HepG2 (cell line): Measurements from ENCODE around the gene PKP1. TPM values are rescaled to one million over a fixed set of nuclear protein-coding genes. Genes with fewer than 3 reads are reported as not detected.

Experiments
- ATAC-seq: fragments of 200-7000 bp; cut with Tn5 transposase; 3 replicates; pipeline ENCODE4 v1.9.1; 2020; ENCODE audit warnings: mild to moderate bottlenecking, moderate library complexity
- BruUV-seq: library from RNA; stranded (reverse); fragments of 400-500 nt; replicated peaks from 2 replicates; lab custom pipeline; 2021; lab: Mats Ljungman, UMichigan
- CTCF ChIA-PET: fragments of 300-600 bp; formaldehyde crosslinking; extraction: SDS; loops from one replicate; lab custom pipeline; 2021; ENCODE audit warnings: low total read pairs, inconsistent platforms, low intra/inter-chr PET ratio; lab: Yijun Ruan, JAX
- POLR2A ChIA-PET: fragments of 350-600 bp; sonication (Branson Sonifier 250); formaldehyde crosslinking; loops from one replicate; lab custom pipeline; 2020; ENCODE audit warnings: antibody characterized with exemption, inconsistent platforms; lab: Yijun Ruan, JAX
- DNase-seq: peaks from one replicate; pipeline ENCODE4 v3.0.0-alpha.2; 2015; ENCODE audit warnings: low spot score
- FAIRE-seq: peaks from 3 replicates; lab custom pipeline; 2011; peaks lifted over from hg19 to GRCh38; lab: Jason Lieb, UNC
- H2AFZ ChIP-seq: one replicate; pipeline ENCODE4 v1.6.1; 2011; ENCODE audit warnings: low read length, inconsistent platforms
- H3K27ac ChIP-seq: fragments of 300-600 bp; 3 replicates; pipeline ENCODE4 v1.8.0; 2011; ENCODE audit warnings: mixed run types, mild to moderate bottlenecking, mixed read lengths, low read length, inconsistent platforms; ENCODE audit not compliant: insufficient read depth; ENCODE audit errors: extremely low read length
- H3K27me3 ChIP-seq, 2 experiments: fragments of 200-600 bp in 1 of 2; 2 replicates in 1 of 2; 3 replicates in 1 of 2; pipeline versions ENCODE4 v1.6.0 to v1.8.0; 2011; ENCODE audit warnings: low read length in 2 of 2, mild to moderate bottlenecking in 2 of 2, moderate library complexity in 2 of 2, inconsistent platforms in 1 of 2; ENCODE audit not compliant: insufficient read depth in 2 of 2, control insufficient read depth in 1 of 2
- H3K36me3 ChIP-seq, 2 experiments: fragments of 200-600 bp in 1 of 2; replicated peaks in 1 of 2; 2 replicates in 1 of 2; 3 replicates in 1 of 2; pipeline versions ENCODE4 v1.5.1 to v1.8.0; 2011; ENCODE audit warnings: low read length in 2 of 2, inconsistent platforms in 1 of 2; ENCODE audit not compliant: insufficient read depth in 2 of 2, control insufficient read depth in 1 of 2
- H3K4me1 ChIP-seq: 2 replicates; pipeline ENCODE4 v1.5.1; 2012; ENCODE audit warnings: low read length, inconsistent platforms; ENCODE audit not compliant: insufficient read depth
- H3K4me2 ChIP-seq: 2 replicates; pipeline ENCODE4 v1.6.0; 2011; ENCODE audit warnings: low read depth, low read length, inconsistent platforms
- H3K4me3 ChIP-seq, 3 experiments: fragments of 200-600 bp in 1 of 3; sonication (generic), shearing (Covaris generic) in 1 of 3; replicated peaks in 1 of 3; 2 replicates each; pipeline ENCODE4 v1.5.1; 2011 to 2016; ENCODE audit warnings: low read length in 3 of 3, inconsistent platforms in 2 of 3, low read depth in 2 of 3, mild to moderate bottlenecking in 2 of 3, control low read depth in 1 of 3, mixed read lengths in 1 of 3; ENCODE audit not compliant: insufficient read depth in 1 of 3
- H3K79me2 ChIP-seq: one replicate; pipeline ENCODE4 v1.6.1; 2011; ENCODE audit warnings: low read length, inconsistent platforms; ENCODE audit not compliant: insufficient read depth
- H3K9ac ChIP-seq: 2 replicates; pipeline ENCODE4 v1.6.0; 2011; ENCODE audit warnings: mild to moderate bottlenecking, low read depth, low read length, inconsistent platforms; ENCODE audit not compliant: insufficient read depth
- H3K9me3 ChIP-seq: 2 replicates; pipeline ENCODE4 v1.5.1; 2012; ENCODE audit warnings: mild to moderate bottlenecking, low read length
- H4K20me1 ChIP-seq: 2 replicates; pipeline ENCODE4 v1.6.0; 2011; ENCODE audit warnings: inconsistent platforms, mild to moderate bottlenecking, low read length, moderate library complexity; ENCODE audit not compliant: insufficient read depth
- ATF7 ChIP-seq, 2 experiments: fragments of 450-650 bp in 1 of 2; sonication (generic) in 1 of 2; formaldehyde crosslinking in 1 of 2; IDR thresholded peaks; 2 replicates each; pipeline versions ENCODE4 v1.4.0 to v1.6.1; 2016 to 2020; ENCODE audit warnings: antibody characterized with exemption in 1 of 2, mild to moderate bottlenecking in 1 of 2, missing genetic modification reagents in 1 of 2
- CREB1 ChIP-seq, 2 experiments: fragments of 450-650 bp in 1 of 2; IDR thresholded peaks; 2 replicates each; pipeline ENCODE4 v1.6.1; 2016 to 2017; ENCODE audit warnings: control low read depth in 1 of 2, mild to moderate bottlenecking in 1 of 2, missing compliant biosample characterization in 1 of 2, missing genetic modification characterization in 1 of 2
- SAFB2 ChIP-seq: sonication (generic); formaldehyde crosslinking; IDR thresholded peaks from 2 replicates; pipeline ENCODE4 v1.5.1; 2020; ENCODE audit warnings: missing genetic modification reagents, low read depth, mild to moderate bottlenecking, borderline replicate concordance
- ZNF274 ChIP-seq: sonication (generic); formaldehyde crosslinking; IDR thresholded peaks from 2 replicates; pipeline ENCODE4 v1.5.1; 2020; ENCODE audit warnings: mild to moderate bottlenecking, missing genetic modification reagents
- ZNF383 ChIP-seq: sonication (generic); formaldehyde crosslinking; IDR thresholded peaks from 2 replicates; pipeline ENCODE4 v1.4.0; 2020; ENCODE audit warnings: missing genetic modification reagents, mild to moderate bottlenecking, borderline replicate concordance
- ZNF776 ChIP-seq: sonication (generic); formaldehyde crosslinking; IDR thresholded peaks from 2 replicates; pipeline ENCODE4 v1.4.0; 2020; ENCODE audit warnings: mild to moderate bottlenecking, missing genetic modification reagents
- ZNF792 ChIP-seq: IDR thresholded peaks from 2 replicates; pipeline ENCODE4 v1.6.1; 2016
- WGBS: methylation state at CpG from one replicate; pipeline ENCODE4 v1.1.6; 2017; ENCODE audit warnings: low lambda C conversion rate; 5-methylcytosine and 5-hydroxymethylcytosine counted together
- in situ Hi-C: cut with HindIII; loops from 2 replicates; pipeline ENCODE4 v1.10.0; 2017; ENCODE audit warnings: low pct_unique_long_range_greater_than_20kb; ENCODE audit not compliant: extremely low pct_ligation_motif_present
- intact Hi-C: fragments of 100-400 bp; cut with micrococcal nuclease; formaldehyde crosslinking; loops from one replicate; pipeline ENCODE4 v1.10.0; 2022; ENCODE audit not compliant: unreplicated experiment
- polyA plus RNA-seq, 8 experiments: library from polyadenylated mRNA; depleted of rRNA in 3 of 8; stranded (reverse) in 7 of 8; unstranded in 1 of 8; fragments of >200 nt; fragmentation: Illumina TruSeq in 4 of 8; extraction: Trizol in 4 of 8; gene quantifications; 2 replicates each; pipeline versions ENCODE4 v1.2.1 to v1.2.3, GENCODE V29; 2011 to 2016; ENCODE audit warnings: low read depth in 4 of 8, missing spikeins in 1 of 8, mixed read lengths in 1 of 8; ENCODE audit not compliant: insufficient read depth in 1 of 8
- total RNA-seq, 5 experiments: library from RNA; depleted of rRNA; stranded (reverse); fragments of >200 nt; fragmentation: Illumina TruSeq; extraction: Trizol; gene quantifications; 2 replicates each; pipeline ENCODE4 v1.2.3, GENCODE V29; 2016; ENCODE audit warnings: low read depth in 1 of 5
- TF ChIP-seq, protein P1 (sequence below): fragments of 450-650 bp; IDR thresholded peaks from 2 replicates; pipeline ENCODE4 v1.6.1; 2017; ENCODE audit warnings: mild to moderate bottlenecking
- TF ChIP-seq, protein P2 (sequence below): sonication (generic); formaldehyde crosslinking; IDR thresholded peaks from 2 replicates; pipeline ENCODE4 v1.4.0; 2020; ENCODE audit warnings: missing genetic modification reagents
- TF ChIP-seq, protein P3 (sequence below): sonication (generic); formaldehyde crosslinking; IDR thresholded peaks from 2 replicates; pipeline ENCODE4 v1.5.0; 2020; ENCODE audit warnings: mild to moderate bottlenecking, missing genetic modification reagents, borderline replicate concordance

PKP1 gene
- total and polyA plus RNA-seq, 2 of the 13 experiments (the other 11 are each of a cell fraction or from before 2014, with no cell fraction given) = not detected

DNA sequence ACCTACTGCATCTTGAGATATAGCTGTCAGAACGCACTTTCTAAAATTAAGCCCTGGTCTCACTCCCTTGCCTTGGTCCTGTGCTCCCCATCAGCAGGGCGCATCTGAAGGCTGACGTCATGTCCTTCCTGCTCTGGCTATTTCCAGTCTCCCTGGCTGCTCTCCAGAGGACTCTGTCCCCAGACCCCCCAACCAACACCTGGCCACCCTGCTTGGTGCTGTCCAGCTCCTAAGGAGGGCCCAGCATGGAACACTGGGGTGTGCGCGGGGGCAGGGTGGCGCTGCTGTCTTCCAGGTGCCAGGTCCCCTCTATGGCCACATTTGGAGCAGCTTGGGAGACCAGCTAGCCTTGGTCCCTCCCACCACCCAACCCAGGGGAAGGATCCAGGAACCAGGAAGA lies 85.9 kb downstream of the PKP1 start:
- ChIA-PET CTCF (no interaction called here), POLR2A (no interaction called here)
- in situ Hi-C loops (loop anchor here (5.0 kb wide), 1 partner anchor 107 kb away; no protein-coding TSS in a partner anchor), intact Hi-C loops (no loop called here)
- no peak overlapping the region for H3K9ac ChIP-seq
- no peaks in the 10 kb centered on the region for H4K20me1 ChIP-seq
- H3K36me3 ChIP-seq = no peaks in the 10 kb centered on the region
- no peak overlapping the region for H2AFZ ChIP-seq
- H3K4me2 ChIP-seq = no peak overlapping the region
- TF ChIP-seq ZNF776 (no peak), ATF7 (IDR thresholded peaks at IDR 0.05) (peak; percentile 66), ATF7 (CRISPR knock-in tag; IDR thresholded peaks at IDR 0.05) (no peak), CREB1 (IDR thresholded peaks at IDR 0.05) (peak; percentile 81), CREB1 (CRISPR knock-in tag; IDR thresholded peaks at IDR 0.05) (no peak)
- H3K4me3 ChIP-seq = no peak overlapping the region
- no TSS peak for BruUV-seq
- ATAC-seq (no peak), FAIRE-seq (no peak), DNase-seq (no peak)
- H3K27ac ChIP-seq = no peak overlapping the region
- no peaks in the 10 kb centered on the region for H3K9me3 ChIP-seq
- peaks cover 15 to 48% of the 10 kb centered on the region in 2 experiments; a peak in 4 of 5 replicates for H3K27me3 ChIP-seq
- H3K4me1 ChIP-seq = no peaks in the 10 kb centered on the region
- H3K79me2 ChIP-seq = no peaks in the 10 kb centered on the region
- 30% methylated on average over 6 of the region's 6 CpGs for WGBS

DNA sequence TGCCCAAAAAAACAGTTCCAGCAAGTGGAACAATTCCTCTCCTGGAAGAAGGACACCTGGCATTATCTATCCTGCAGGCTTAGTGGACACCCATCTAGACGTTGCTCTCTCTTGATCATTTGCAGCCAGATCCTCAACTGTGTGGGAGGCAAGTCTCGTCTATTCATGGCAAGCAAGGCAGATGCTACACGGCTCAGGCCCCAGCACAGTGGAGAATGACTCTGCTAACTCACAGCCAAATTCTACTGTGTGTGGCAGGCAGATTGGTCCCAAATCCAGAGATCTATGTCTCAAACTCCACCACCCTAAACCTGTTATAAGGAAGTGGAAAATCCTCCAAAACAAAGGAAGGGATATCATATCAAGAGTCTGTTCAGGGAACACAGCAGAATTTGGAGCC lies 87.2 kb downstream of the PKP1 start:
- Histone ChIP-seq H3K27me3 (peaks cover 10 to 55% of the 10 kb centered on the region in 2 experiments; a peak in 4 of 5 replicates), H3K9me3 (no peaks in the 10 kb centered on the region), H3K27ac (no peak overlapping the region), H3K4me3 (no peak overlapping the region), H4K20me1 (no peaks in the 10 kb centered on the region), H3K79me2 (no peaks in the 10 kb centered on the region), H3K9ac (no peak overlapping the region), H3K4me1 (no peaks in the 10 kb centered on the region), H3K4me2 (no peak overlapping the region), H2AFZ (no peak overlapping the region), H3K36me3 (no peaks in the 10 kb centered on the region)
- DNase-seq (no peak), FAIRE-seq (no peak), ATAC-seq (no peak)
- ChIA-PET CTCF (no interaction called here), POLR2A (no interaction called here)
- in situ Hi-C loops (no loop called here), intact Hi-C loops (no loop called here)
- no TSS peak for BruUV-seq
- 0% methylated on average over 3 of the region's 3 CpGs for WGBS
- TF ChIP-seq, protein P1, sequence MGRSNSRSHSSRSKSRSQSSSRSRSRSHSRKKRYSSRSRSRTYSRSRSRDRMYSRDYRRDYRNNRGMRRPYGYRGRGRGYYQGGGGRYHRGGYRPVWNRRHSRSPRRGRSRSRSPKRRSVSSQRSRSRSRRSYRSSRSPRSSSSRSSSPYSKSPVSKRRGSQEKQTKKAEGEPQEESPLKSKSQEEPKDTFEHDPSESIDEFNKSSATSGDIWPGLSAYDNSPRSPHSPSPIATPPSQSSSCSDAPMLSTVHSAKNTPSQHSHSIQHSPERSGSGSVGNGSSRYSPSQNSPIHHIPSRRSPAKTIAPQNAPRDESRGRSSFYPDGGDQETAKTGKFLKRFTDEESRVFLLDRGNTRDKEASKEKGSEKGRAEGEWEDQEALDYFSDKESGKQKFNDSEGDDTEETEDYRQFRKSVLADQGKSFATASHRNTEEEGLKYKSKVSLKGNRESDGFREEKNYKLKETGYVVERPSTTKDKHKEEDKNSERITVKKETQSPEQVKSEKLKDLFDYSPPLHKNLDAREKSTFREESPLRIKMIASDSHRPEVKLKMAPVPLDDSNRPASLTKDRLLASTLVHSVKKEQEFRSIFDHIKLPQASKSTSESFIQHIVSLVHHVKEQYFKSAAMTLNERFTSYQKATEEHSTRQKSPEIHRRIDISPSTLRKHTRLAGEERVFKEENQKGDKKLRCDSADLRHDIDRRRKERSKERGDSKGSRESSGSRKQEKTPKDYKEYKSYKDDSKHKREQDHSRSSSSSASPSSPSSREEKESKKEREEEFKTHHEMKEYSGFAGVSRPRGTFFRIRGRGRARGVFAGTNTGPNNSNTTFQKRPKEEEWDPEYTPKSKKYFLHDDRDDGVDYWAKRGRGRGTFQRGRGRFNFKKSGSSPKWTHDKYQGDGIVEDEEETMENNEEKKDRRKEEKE = no peak
- TF ChIP-seq, protein P2, sequence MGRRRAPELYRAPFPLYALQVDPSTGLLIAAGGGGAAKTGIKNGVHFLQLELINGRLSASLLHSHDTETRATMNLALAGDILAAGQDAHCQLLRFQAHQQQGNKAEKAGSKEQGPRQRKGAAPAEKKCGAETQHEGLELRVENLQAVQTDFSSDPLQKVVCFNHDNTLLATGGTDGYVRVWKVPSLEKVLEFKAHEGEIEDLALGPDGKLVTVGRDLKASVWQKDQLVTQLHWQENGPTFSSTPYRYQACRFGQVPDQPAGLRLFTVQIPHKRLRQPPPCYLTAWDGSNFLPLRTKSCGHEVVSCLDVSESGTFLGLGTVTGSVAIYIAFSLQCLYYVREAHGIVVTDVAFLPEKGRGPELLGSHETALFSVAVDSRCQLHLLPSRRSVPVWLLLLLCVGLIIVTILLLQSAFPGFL (CRISPR knock-in tag) = no peak
- TF ChIP-seq, protein P3, sequence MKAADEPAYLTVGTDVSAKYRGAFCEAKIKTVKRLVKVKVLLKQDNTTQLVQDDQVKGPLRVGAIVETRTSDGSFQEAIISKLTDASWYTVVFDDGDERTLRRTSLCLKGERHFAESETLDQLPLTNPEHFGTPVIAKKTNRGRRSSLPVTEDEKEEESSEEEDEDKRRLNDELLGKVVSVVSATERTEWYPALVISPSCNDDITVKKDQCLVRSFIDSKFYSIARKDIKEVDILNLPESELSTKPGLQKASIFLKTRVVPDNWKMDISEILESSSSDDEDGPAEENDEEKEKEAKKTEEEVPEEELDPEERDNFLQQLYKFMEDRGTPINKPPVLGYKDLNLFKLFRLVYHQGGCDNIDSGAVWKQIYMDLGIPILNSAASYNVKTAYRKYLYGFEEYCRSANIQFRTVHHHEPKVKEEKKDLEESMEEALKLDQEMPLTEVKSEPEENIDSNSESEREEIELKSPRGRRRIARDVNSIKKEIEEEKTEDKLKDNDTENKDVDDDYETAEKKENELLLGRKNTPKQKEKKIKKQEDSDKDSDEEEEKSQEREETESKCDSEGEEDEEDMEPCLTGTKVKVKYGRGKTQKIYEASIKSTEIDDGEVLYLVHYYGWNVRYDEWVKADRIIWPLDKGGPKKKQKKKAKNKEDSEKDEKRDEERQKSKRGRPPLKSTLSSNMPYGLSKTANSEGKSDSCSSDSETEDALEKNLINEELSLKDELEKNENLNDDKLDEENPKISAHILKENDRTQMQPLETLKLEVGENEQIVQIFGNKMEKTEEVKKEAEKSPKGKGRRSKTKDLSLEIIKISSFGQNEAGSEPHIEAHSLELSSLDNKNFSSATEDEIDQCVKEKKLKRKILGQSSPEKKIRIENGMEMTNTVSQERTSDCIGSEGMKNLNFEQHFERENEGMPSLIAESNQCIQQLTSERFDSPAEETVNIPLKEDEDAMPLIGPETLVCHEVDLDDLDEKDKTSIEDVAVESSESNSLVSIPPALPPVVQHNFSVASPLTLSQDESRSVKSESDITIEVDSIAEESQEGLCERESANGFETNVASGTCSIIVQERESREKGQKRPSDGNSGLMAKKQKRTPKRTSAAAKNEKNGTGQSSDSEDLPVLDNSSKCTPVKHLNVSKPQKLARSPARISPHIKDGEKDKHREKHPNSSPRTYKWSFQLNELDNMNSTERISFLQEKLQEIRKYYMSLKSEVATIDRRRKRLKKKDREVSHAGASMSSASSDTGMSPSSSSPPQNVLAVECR (CRISPR knock-in tag) = no peak
- TF ChIP-seq SAFB2 (CRISPR knock-in tag) (no peak), ZNF274 (CRISPR knock-in tag) (no peak), ZNF792 (CRISPR knock-in tag) (no peak), ZNF383 (CRISPR knock-in tag) (no peak)
